HL-60 (cell line): Measurements from ENCODE around the gene CD226.

Experiments
- DNase-seq, 2 experiments: peaks; one replicate each; pipeline ENCODE4 v3.0.0-alpha.2; 2010 to 2020; ENCODE audit warnings: low read depth in 1 of 2, low spot score in 1 of 2
- H3K27ac ChIP-seq: fragments of 250-450 bp; sonication (Bioruptor Pico); replicated peaks from 2 replicates; pipeline ENCODE4 v1.5.1; 2020; ENCODE audit warnings: mild to moderate bottlenecking, moderate library complexity
- H3K27me3 ChIP-seq: fragments of 250-450 bp; sonication (Bioruptor Pico); 2 replicates; pipeline ENCODE4 v1.5.1; 2021; ENCODE audit warnings: mild to moderate bottlenecking, moderate library complexity; ENCODE audit not compliant: insufficient read depth, poor library complexity, severe bottlenecking
- H3K4me3 ChIP-seq: replicated peaks from 2 replicates; pipeline ENCODE4 v1.5.1; 2011; ENCODE audit warnings: mild to moderate bottlenecking, control low read depth, low read length; ENCODE audit not compliant: insufficient read depth
- GABPA ChIP-seq: IDR thresholded peaks from 2 replicates; pipeline ENCODE4 v1.6.1; 2012; ENCODE audit warnings: low read depth
- POLR2AphosphoS5 ChIP-seq: IDR thresholded peaks from 2 replicates; pipeline ENCODE4 v1.6.1; 2012; ENCODE audit warnings: low read depth
- SPI1 ChIP-seq: IDR thresholded peaks from 2 replicates; pipeline ENCODE4 v1.6.1; 2012; ENCODE audit warnings: low read depth, mild to moderate bottlenecking, borderline replicate concordance
- TF ChIP-seq, protein P1 (sequence below): IDR thresholded peaks from 2 replicates; pipeline ENCODE4 v1.6.1; 2012; ENCODE audit warnings: low read depth; ENCODE audit not compliant: insufficient replicate concordance
- TF ChIP-seq, protein P2 (sequence below): IDR thresholded peaks from one replicate; pipeline ENCODE4 v1.5.1; 2011; ENCODE audit warnings: low read length, control low read depth, inconsistent platforms; ENCODE audit not compliant: insufficient read depth

CD226 gene

GRCh38 chr18:69982417-69982816 is 34.7 kb upstream of the CD226 start:
- TF ChIP-seq GABPA (no peak), SPI1 (no peak), POLR2AphosphoS5 (no peak)
- TF ChIP-seq, protein P1, sequence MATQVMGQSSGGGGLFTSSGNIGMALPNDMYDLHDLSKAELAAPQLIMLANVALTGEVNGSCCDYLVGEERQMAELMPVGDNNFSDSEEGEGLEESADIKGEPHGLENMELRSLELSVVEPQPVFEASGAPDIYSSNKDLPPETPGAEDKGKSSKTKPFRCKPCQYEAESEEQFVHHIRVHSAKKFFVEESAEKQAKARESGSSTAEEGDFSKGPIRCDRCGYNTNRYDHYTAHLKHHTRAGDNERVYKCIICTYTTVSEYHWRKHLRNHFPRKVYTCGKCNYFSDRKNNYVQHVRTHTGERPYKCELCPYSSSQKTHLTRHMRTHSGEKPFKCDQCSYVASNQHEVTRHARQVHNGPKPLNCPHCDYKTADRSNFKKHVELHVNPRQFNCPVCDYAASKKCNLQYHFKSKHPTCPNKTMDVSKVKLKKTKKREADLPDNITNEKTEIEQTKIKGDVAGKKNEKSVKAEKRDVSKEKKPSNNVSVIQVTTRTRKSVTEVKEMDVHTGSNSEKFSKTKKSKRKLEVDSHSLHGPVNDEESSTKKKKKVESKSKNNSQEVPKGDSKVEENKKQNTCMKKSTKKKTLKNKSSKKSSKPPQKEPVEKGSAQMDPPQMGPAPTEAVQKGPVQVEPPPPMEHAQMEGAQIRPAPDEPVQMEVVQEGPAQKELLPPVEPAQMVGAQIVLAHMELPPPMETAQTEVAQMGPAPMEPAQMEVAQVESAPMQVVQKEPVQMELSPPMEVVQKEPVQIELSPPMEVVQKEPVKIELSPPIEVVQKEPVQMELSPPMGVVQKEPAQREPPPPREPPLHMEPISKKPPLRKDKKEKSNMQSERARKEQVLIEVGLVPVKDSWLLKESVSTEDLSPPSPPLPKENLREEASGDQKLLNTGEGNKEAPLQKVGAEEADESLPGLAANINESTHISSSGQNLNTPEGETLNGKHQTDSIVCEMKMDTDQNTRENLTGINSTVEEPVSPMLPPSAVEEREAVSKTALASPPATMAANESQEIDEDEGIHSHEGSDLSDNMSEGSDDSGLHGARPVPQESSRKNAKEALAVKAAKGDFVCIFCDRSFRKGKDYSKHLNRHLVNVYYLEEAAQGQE: no peak
- TF ChIP-seq, protein P2, sequence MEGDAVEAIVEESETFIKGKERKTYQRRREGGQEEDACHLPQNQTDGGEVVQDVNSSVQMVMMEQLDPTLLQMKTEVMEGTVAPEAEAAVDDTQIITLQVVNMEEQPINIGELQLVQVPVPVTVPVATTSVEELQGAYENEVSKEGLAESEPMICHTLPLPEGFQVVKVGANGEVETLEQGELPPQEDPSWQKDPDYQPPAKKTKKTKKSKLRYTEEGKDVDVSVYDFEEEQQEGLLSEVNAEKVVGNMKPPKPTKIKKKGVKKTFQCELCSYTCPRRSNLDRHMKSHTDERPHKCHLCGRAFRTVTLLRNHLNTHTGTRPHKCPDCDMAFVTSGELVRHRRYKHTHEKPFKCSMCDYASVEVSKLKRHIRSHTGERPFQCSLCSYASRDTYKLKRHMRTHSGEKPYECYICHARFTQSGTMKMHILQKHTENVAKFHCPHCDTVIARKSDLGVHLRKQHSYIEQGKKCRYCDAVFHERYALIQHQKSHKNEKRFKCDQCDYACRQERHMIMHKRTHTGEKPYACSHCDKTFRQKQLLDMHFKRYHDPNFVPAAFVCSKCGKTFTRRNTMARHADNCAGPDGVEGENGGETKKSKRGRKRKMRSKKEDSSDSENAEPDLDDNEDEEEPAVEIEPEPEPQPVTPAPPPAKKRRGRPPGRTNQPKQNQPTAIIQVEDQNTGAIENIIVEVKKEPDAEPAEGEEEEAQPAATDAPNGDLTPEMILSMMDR: no peak
- Histone ChIP-seq H3K4me3 (no peak overlapping the region), H3K27ac (no peak overlapping the region), H3K27me3 (no peaks in the 10 kb centered on the region)
- DNase-seq: no peak

DNA sequence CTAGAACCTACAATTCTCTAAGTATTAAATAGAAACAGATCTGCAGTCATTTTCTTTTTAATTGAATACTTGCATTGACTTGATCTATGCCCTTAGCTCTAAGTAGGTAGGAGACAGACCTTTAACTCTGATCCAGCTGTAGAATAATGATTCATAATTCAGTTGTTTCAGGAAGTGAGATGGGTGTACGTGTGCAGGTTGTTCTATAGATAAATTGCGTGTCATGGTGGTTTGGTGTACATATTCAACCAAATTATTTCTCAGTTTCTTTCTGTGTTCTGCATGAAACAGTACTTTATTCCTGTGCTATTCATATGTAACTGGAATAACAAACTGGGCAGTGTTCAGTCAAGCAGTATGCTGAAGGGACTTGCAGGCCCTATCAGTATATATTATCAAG is 34.3 kb upstream of the CD226 start:
- TF ChIP-seq, protein P1: no peak
- TF ChIP-seq, protein P2: no peak
- TF ChIP-seq POLR2AphosphoS5 (no peak), GABPA (no peak), SPI1 (no peak)
- Histone ChIP-seq H3K27me3 (no peaks in the 10 kb centered on the region), H3K27ac (no peak overlapping the region), H3K4me3 (no peak overlapping the region)
- no peak for DNase-seq

DNA sequence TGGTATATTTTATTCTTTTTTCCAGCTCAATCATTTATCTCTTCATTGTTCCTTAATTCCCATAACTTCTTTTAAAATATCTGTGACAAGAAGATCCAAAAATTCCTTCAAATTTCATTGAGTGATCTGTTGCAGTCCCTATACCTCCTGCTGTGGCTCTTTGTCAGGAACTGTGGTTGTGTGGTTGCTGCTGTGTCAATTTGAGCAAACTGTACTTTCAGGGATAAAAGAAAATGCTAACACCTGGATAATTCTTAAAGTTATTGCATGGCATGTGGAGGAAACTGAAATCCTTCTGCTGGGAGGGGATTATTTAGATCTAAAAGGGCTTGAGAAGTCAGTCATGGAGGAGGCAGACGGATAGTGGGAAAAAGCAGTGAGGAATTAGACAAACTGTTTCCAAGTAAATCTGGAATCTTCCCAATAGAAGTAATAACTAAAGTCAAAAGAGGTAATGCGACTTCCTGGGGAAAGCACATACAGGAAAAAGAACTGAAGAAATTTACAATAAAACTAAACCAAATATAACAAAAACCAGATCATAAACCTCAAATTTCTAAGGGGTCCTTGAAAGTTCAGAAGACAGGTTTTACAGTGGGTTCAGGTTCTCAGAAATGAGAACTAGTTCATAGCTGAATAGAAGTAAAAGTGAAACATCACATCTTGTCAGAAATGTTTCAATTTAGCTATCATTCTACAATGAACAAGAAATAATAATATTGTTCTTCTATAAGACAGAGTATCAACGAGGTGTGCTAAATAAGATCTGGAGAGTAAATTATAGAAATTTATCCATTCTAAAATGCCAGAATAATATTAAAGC is 33.5 kb upstream of the CD226 start:
- no peak overlapping the region for H3K27ac ChIP-seq
- H3K27me3 ChIP-seq: no peaks in the 10 kb centered on the region

More for the DNA sequence above, 33.5 kb upstream of the CD226 start:
- DNase-seq: no peak
- TF ChIP-seq, protein P2: no peak
- no peak for TF ChIP-seq SPI1
- no peak for TF ChIP-seq POLR2AphosphoS5
- TF ChIP-seq, protein P1: no peak
- no peak for TF ChIP-seq GABPA
- no peak overlapping the region for H3K4me3 ChIP-seq
